Measurements from ENCODE around the gene ATXN3L.

Gene ATXN3L

GRCh38 chrX:13276991-13277390 is 42.9 kb downstream of the ATXN3L start:
- Histone ChIP-seq H3K4me1 (ENCODE audit: control insufficient read depth, low read depth, low read length) (no peaks in the 10 kb centered on the region), H3K79me1 (ENCODE audit: low read length) (no peaks in the 10 kb centered on the region), H3K23ac (ENCODE audit: low read length) (no peak overlapping the region), H3K79me2 (ENCODE audit: control insufficient read depth, insufficient read depth, low read length) (no peaks in the 10 kb centered on the region), H4K8ac (ENCODE audit: low read depth, low read length) (no peak overlapping the region), H2AK5ac (ENCODE audit: low read length) (no peak overlapping the region), H3K4me2 (ENCODE audit: low read length) (no peak overlapping the region), H3K4ac (ENCODE audit: low read depth, low read length) (peak overlapping the region; percentile 16), H2BK15ac (replicated peaks; ENCODE audit: low read depth) (no peak overlapping the region), H2BK5ac (ENCODE audit: low read length) (no peak overlapping the region), H4K5ac (ENCODE audit: low read length) (no peak overlapping the region), H3K4me3 (ENCODE audit: low read length) (no peak overlapping the region), H3K27ac (ENCODE audit: low read depth, low read length) (no peak overlapping the region), H3K27me3 (ENCODE audit: insufficient read depth, low read length, poor library complexity) (no peaks in the 10 kb centered on the region), H3K56ac (ENCODE audit: low read length) (no peak overlapping the region), H3K9ac (ENCODE audit: low read length) (no peak overlapping the region), H3K18ac (ENCODE audit: low read length) (no peak overlapping the region), H2BK120ac (ENCODE audit: low read depth, low read length) (no peak overlapping the region), H3K36me3 (ENCODE audit: control insufficient read depth, insufficient read depth, low read length) (no peaks in the 10 kb centered on the region)
- WGBS (ENCODE audit: extremely low coverage, insufficient coverage, low lambda C conversion rate) = no CpG with 5 or more reads among the region's 1 CpG
- DNase-seq = no peak

GRCh38 chrX:13275031-13275430 is 44.8 kb downstream of the ATXN3L start:
- H3K27me3 ChIP-seq (ENCODE audit: insufficient read depth, low read length, poor library complexity) = no peaks in the 10 kb centered on the region
- H2AK5ac ChIP-seq (ENCODE audit: low read length) = no peak overlapping the region
- H2BK120ac ChIP-seq (ENCODE audit: low read depth, low read length) = no peak overlapping the region
- H3K23ac ChIP-seq (ENCODE audit: low read length) = no peak overlapping the region
- H3K4me2 ChIP-seq (ENCODE audit: low read length) = no peak overlapping the region
- H3K56ac ChIP-seq (ENCODE audit: low read length) = no peak overlapping the region
- no peak overlapping the region for H4K8ac ChIP-seq (ENCODE audit: low read depth, low read length)
- H3K9ac ChIP-seq (ENCODE audit: low read length) = no peak overlapping the region
- no peaks in the 10 kb centered on the region for H3K36me3 ChIP-seq (ENCODE audit: control insufficient read depth, insufficient read depth, low read length)
- no peak overlapping the region for H2BK15ac ChIP-seq (replicated peaks; ENCODE audit: low read depth)
- no peak overlapping the region for H3K18ac ChIP-seq (ENCODE audit: low read length)
- DNase-seq = no peak
- WGBS (ENCODE audit: extremely low coverage, insufficient coverage, low lambda C conversion rate) = no CpG with 5 or more reads among the region's 1 CpG
- no peak overlapping the region for H3K4me3 ChIP-seq (ENCODE audit: low read length)
- H3K79me1 ChIP-seq (ENCODE audit: low read length) = no peaks in the 10 kb centered on the region
- no peak overlapping the region for H4K5ac ChIP-seq (ENCODE audit: low read length)
- H3K79me2 ChIP-seq (ENCODE audit: control insufficient read depth, insufficient read depth, low read length) = no peaks in the 10 kb centered on the region
- H3K27ac ChIP-seq (ENCODE audit: low read depth, low read length) = no peak overlapping the region
- H3K4me1 ChIP-seq (ENCODE audit: control insufficient read depth, low read depth, low read length) = no peaks in the 10 kb centered on the region
- no peak overlapping the region for H3K4ac ChIP-seq (ENCODE audit: low read depth, low read length)
- no peak overlapping the region for H2BK5ac ChIP-seq (ENCODE audit: low read length)

- Histone ChIP-seq H3K36me3 (ENCODE audit: control insufficient read depth, insufficient read depth, low read length) (no peaks in the 10 kb centered on the region), H3K4me2 (ENCODE audit: low read length) (no peak overlapping the region), H3K4ac (ENCODE audit: low read depth, low read length) (no peak overlapping the region), H2BK15ac (replicated peaks; ENCODE audit: low read depth) (no peak overlapping the region), H4K5ac (ENCODE audit: low read length) (no peak overlapping the region), H3K9ac (ENCODE audit: low read length) (no peak overlapping the region), H3K23ac (ENCODE audit: low read length) (no peak overlapping the region), H3K79me1 (ENCODE audit: low read length) (no peaks in the 10 kb centered on the region), H3K79me2 (ENCODE audit: control insufficient read depth, insufficient read depth, low read length) (no peaks in the 10 kb centered on the region), H3K4me1 (ENCODE audit: control insufficient read depth, low read depth, low read length) (no peaks in the 10 kb centered on the region), H4K8ac (ENCODE audit: low read depth, low read length) (no peak overlapping the region), H2BK120ac (ENCODE audit: low read depth, low read length) (no peak overlapping the region), H3K56ac (ENCODE audit: low read length) (no peak overlapping the region), H3K27ac (ENCODE audit: low read depth, low read length) (no peak overlapping the region), H2AK5ac (ENCODE audit: low read length) (no peak overlapping the region), H3K27me3 (ENCODE audit: insufficient read depth, low read length, poor library complexity) (no peaks in the 10 kb centered on the region), H2BK5ac (ENCODE audit: low read length) (no peak overlapping the region), H3K18ac (ENCODE audit: low read length) (no peak overlapping the region), H3K4me3 (ENCODE audit: low read length) (no peak overlapping the region)
- WGBS (ENCODE audit: extremely low coverage, insufficient coverage, low lambda C conversion rate) = no CpG with 5 or more reads among the region's 3 CpGs
- no peak for DNase-seq
These were observed 47.4 kb downstream of the ATXN3L start for GRCh38 chrX:13272426-13272825.

GRCh38 chrX:13271511-13271910 is 48.3 kb downstream of the ATXN3L start:
- H3K4me2 ChIP-seq (ENCODE audit: low read length) = no peak overlapping the region
- no CpG with 5 or more reads among the region's 3 CpGs for WGBS (ENCODE audit: extremely low coverage, insufficient coverage, low lambda C conversion rate)
- no peak overlapping the region for H2AK5ac ChIP-seq (ENCODE audit: low read length)
- no peak overlapping the region for H4K8ac ChIP-seq (ENCODE audit: low read depth, low read length)
- no peak overlapping the region for H3K56ac ChIP-seq (ENCODE audit: low read length)
- H3K27ac ChIP-seq (ENCODE audit: low read depth, low read length) = no peak overlapping the region
- H3K23ac ChIP-seq (ENCODE audit: low read length) = no peak overlapping the region
- no peak for DNase-seq
- no peak overlapping the region for H3K4ac ChIP-seq (ENCODE audit: low read depth, low read length)
- no peaks in the 10 kb centered on the region for H3K79me1 ChIP-seq (ENCODE audit: low read length)
- H3K36me3 ChIP-seq (ENCODE audit: control insufficient read depth, insufficient read depth, low read length) = no peaks in the 10 kb centered on the region
- H3K18ac ChIP-seq (ENCODE audit: low read length) = no peak overlapping the region
- H2BK5ac ChIP-seq (ENCODE audit: low read length) = no peak overlapping the region
- no peak overlapping the region for H2BK120ac ChIP-seq (ENCODE audit: low read depth, low read length)
- H3K79me2 ChIP-seq (ENCODE audit: control insufficient read depth, insufficient read depth, low read length) = no peaks in the 10 kb centered on the region
- no peak overlapping the region for H2BK15ac ChIP-seq (replicated peaks; ENCODE audit: low read depth)
- H3K4me3 ChIP-seq (ENCODE audit: low read length) = no peak overlapping the region
- H4K5ac ChIP-seq (ENCODE audit: low read length) = no peak overlapping the region
- H3K27me3 ChIP-seq (ENCODE audit: insufficient read depth, low read length, poor library complexity) = no peaks in the 10 kb centered on the region
- H3K4me1 ChIP-seq (ENCODE audit: control insufficient read depth, low read depth, low read length) = no peaks in the 10 kb centered on the region
- H3K9ac ChIP-seq (ENCODE audit: low read length) = no peak overlapping the region

- Histone ChIP-seq H2BK5ac (ENCODE audit: low read length) (no peak overlapping the region), H3K27me3 (ENCODE audit: insufficient read depth, low read length, poor library complexity) (no peaks in the 10 kb centered on the region), H3K18ac (ENCODE audit: low read length) (no peak overlapping the region), H2BK15ac (replicated peaks; ENCODE audit: low read depth) (no peak overlapping the region), H3K4me2 (ENCODE audit: low read length) (no peak overlapping the region), H3K4me1 (ENCODE audit: control insufficient read depth, low read depth, low read length) (no peaks in the 10 kb centered on the region), H3K79me2 (ENCODE audit: control insufficient read depth, insufficient read depth, low read length) (no peaks in the 10 kb centered on the region), H2AK5ac (ENCODE audit: low read length) (no peak overlapping the region), H3K4me3 (ENCODE audit: low read length) (no peak overlapping the region), H3K79me1 (ENCODE audit: low read length) (no peaks in the 10 kb centered on the region), H3K23ac (ENCODE audit: low read length) (no peak overlapping the region), H3K56ac (ENCODE audit: low read length) (no peak overlapping the region), H3K27ac (ENCODE audit: low read depth, low read length) (no peak overlapping the region), H4K8ac (ENCODE audit: low read depth, low read length) (no peak overlapping the region), H3K4ac (ENCODE audit: low read depth, low read length) (no peak overlapping the region), H4K5ac (ENCODE audit: low read length) (no peak overlapping the region), H3K36me3 (ENCODE audit: control insufficient read depth, insufficient read depth, low read length) (no peaks in the 10 kb centered on the region), H2BK120ac (ENCODE audit: low read depth, low read length) (no peak overlapping the region), H3K9ac (ENCODE audit: low read length) (no peak overlapping the region)
- no CpG with 5 or more reads among the region's 1 CpG for WGBS (ENCODE audit: extremely low coverage, insufficient coverage, low lambda C conversion rate)
- DNase-seq = no peak
These were observed 49.5 kb downstream of the ATXN3L start for GRCh38 chrX:13270360-13270759.

DNA sequence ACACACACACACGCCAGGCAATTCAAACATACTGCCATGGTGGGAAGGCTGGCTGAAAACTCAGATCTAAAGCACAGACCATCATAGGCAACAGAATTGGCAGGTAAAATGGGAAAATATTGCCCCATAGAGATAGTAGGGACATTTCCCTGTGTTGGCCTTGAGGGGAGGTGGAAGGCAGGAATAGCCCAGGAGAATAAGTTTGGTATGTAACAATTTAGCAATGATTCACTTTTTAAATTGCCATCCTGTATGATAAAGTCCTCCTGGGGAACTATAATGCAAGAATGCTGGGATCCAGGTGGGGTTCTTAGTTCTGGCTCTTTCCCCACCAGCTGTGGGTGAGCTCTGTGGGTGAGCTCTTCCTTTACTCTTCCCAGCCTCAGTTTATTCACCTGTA is 51.0 kb downstream of the ATXN3L start:
- H2AK5ac ChIP-seq (ENCODE audit: low read length) = no peak overlapping the region
- H4K8ac ChIP-seq (ENCODE audit: low read depth, low read length) = no peak overlapping the region
- no peaks in the 10 kb centered on the region for H3K79me2 ChIP-seq (ENCODE audit: control insufficient read depth, insufficient read depth, low read length)
- no CpG with 5 or more reads among the region's 1 CpG for WGBS (ENCODE audit: extremely low coverage, insufficient coverage, low lambda C conversion rate)
- H3K23ac ChIP-seq (ENCODE audit: low read length) = no peak overlapping the region
- no peaks in the 10 kb centered on the region for H3K79me1 ChIP-seq (ENCODE audit: low read length)
- H3K4me2 ChIP-seq (ENCODE audit: low read length) = no peak overlapping the region
- no peak overlapping the region for H2BK15ac ChIP-seq (replicated peaks; ENCODE audit: low read depth)
- no peak overlapping the region for H3K4me3 ChIP-seq (ENCODE audit: low read length)
- no peak overlapping the region for H3K27ac ChIP-seq (ENCODE audit: low read depth, low read length)
- H4K5ac ChIP-seq (ENCODE audit: low read length) = no peak overlapping the region
- DNase-seq = no peak
- H3K56ac ChIP-seq (ENCODE audit: low read length) = no peak overlapping the region
- no peak overlapping the region for H3K9ac ChIP-seq (ENCODE audit: low read length)
- no peaks in the 10 kb centered on the region for H3K4me1 ChIP-seq (ENCODE audit: control insufficient read depth, low read depth, low read length)
- H3K27me3 ChIP-seq (ENCODE audit: insufficient read depth, low read length, poor library complexity) = no peaks in the 10 kb centered on the region
- H2BK120ac ChIP-seq (ENCODE audit: low read depth, low read length) = no peak overlapping the region
- no peak overlapping the region for H2BK5ac ChIP-seq (ENCODE audit: low read length)
- no peak overlapping the region for H3K18ac ChIP-seq (ENCODE audit: low read length)
- no peaks in the 10 kb centered on the region for H3K36me3 ChIP-seq (ENCODE audit: control insufficient read depth, insufficient read depth, low read length)
- H3K4ac ChIP-seq (ENCODE audit: low read depth, low read length) = no peak overlapping the region
